Ovary (tissue), 3 donors: ENCODE measurements around the gene LIPF.

ENCODE experiments used
- CTCF ChIP-seq, 3 donors: fragments of 450-650 bp in 2 of 3; fragments of 200-600 bp in 1 of 3; IDR thresholded peaks; one replicate each; pipeline versions ENCODE4 v1.5.1 to v1.8.0; 2016 to 2022; ENCODE audit warnings: antibody characterized with exemption in 3 of 3, mild to moderate bottlenecking in 1 of 3
- POLR2A ChIP-seq: fragments of 450-650 bp; IDR thresholded peaks from one replicate; pipeline ENCODE4 v1.6.1; 2017; ENCODE audit warnings: antibody characterized with exemption, mild to moderate bottlenecking, moderate library complexity
- donor health status: DM: no; HTN: no; CAD: no.

- TF ChIP-seq POLR2A (no peak), CTCF (IDR thresholded peaks at IDR 0.05) (no peak)
These were observed 39.4 kb upstream of the LIPF start for GRCh38 chr10:88624840-88625239.
